Suprapubic skin (tissue), 4 donors: ENCODE measurements around the gene ADK.

Source experiments
- CTCF ChIP-seq, 2 donors: fragments of 200-600 bp in 1 of 2; fragments of 450-650 bp in 1 of 2; sonication (generic) in 1 of 2; IDR thresholded peaks; one replicate each; pipeline ENCODE4 v1.5.1; 2016 to 2019; ENCODE audit warnings: antibody characterized with exemption in 2 of 2, mild to moderate bottlenecking in 1 of 2, moderate library complexity in 1 of 2
- EP300 ChIP-seq: sonication (generic); formaldehyde crosslinking; IDR thresholded peaks from one replicate; pipeline ENCODE4 v1.6.1; 2017; ENCODE audit warnings: antibody characterized with exemption
- POLR2A ChIP-seq, 2 donors: fragments of 450-650 bp; IDR thresholded peaks; one replicate each; pipeline ENCODE4 v1.6.1; 2017; ENCODE audit warnings: antibody characterized with exemption in 2 of 2, mild to moderate bottlenecking in 2 of 2, moderate library complexity in 2 of 2
- POLR2AphosphoS5 ChIP-seq, 3 donors: sonication (generic); formaldehyde crosslinking; IDR thresholded peaks; one replicate each; pipeline ENCODE4 v1.6.1; 2017; ENCODE audit warnings: antibody characterized with exemption in 3 of 3

- no peak for TF ChIP-seq POLR2AphosphoS5 (IDR thresholded peaks at IDR 0.05)
- no peak for TF ChIP-seq CTCF (IDR thresholded peaks at IDR 0.05)
- no peak for TF ChIP-seq POLR2A (IDR thresholded peaks at IDR 0.05)
- no peak for TF ChIP-seq EP300
These were observed 393.1 kb downstream of the ADK start for GRCh38 chr10:74544106-74544505.
